WTC11 (cell line): ENCODE measurements around the gene SLC25A19. TPM values are rescaled to one million over a fixed set of nuclear protein-coding genes. Genes with fewer than 3 reads are reported as not detected.

Experiments
- ATAC-seq: fragments of 200-7000 bp; cut with Tn5 transposase; 2 replicates; pipeline ENCODE4 v1.10.0; 2021; ENCODE audit warnings: mild to moderate bottlenecking, moderate library complexity
- CTCF ChIA-PET: fragments of 300-600 bp; sonication (Branson Sonifier 250); formaldehyde crosslinking; loops from one replicate; lab custom pipeline; 2021; ENCODE audit warnings: antibody characterized with exemption; lab: Charles Lee
- POLR2A ChIA-PET: fragments of 350-600 bp; sonication (Branson Sonifier 250); formaldehyde crosslinking; loops from one replicate; lab custom pipeline; 2021; ENCODE audit warnings: antibody characterized with exemption; lab: Charles Lee
- DNase-seq: peaks from one replicate; pipeline ENCODE4 v3.0.0; 2021; ENCODE audit warnings: low spot score
- H3K27ac Mint-ChIP-seq: 2 replicates; pipeline ENCODE4 v1.8.0; 2021; ENCODE audit warnings: mixed read lengths
- H3K27me3 Mint-ChIP-seq: 2 replicates; pipeline ENCODE4 v1.8.0; 2021; ENCODE audit warnings: low read depth, mild to moderate bottlenecking, moderate library complexity, mixed read lengths
- H3K36me3 Mint-ChIP-seq: 2 replicates; pipeline ENCODE4 v1.8.0; 2021; ENCODE audit warnings: mixed read lengths
- H3K4me1 Mint-ChIP-seq: 2 replicates; pipeline ENCODE4 v1.8.0; 2022; ENCODE audit warnings: mixed read lengths
- H3K4me3 Mint-ChIP-seq: 2 replicates; pipeline ENCODE4 v1.8.0; 2021; ENCODE audit warnings: mild to moderate bottlenecking, moderate library complexity, mixed read lengths
- H3K9me3 Mint-ChIP-seq: 2 replicates; pipeline ENCODE4 v1.8.0; 2021; ENCODE audit warnings: mixed read lengths
- ATF1 ChIP-seq: sonication (generic); formaldehyde crosslinking; IDR thresholded peaks from 2 replicates; pipeline ENCODE4 v1.8.1; 2023; ENCODE audit warnings: mild to moderate bottlenecking, moderate library complexity, missing genetic modification reagents
- CBFB ChIP-seq: sonication (generic); formaldehyde crosslinking; IDR thresholded peaks from 2 replicates; pipeline ENCODE4 v1.8.1; 2022; ENCODE audit warnings: mild to moderate bottlenecking, low read depth, missing genetic modification reagents
- CREM ChIP-seq: sonication (generic); formaldehyde crosslinking; IDR thresholded peaks from 2 replicates; pipeline ENCODE4 v1.8.1; 2022; ENCODE audit warnings: mild to moderate bottlenecking, missing genetic modification reagents, moderate library complexity
- E2F5 ChIP-seq: sonication (generic); formaldehyde crosslinking; IDR thresholded peaks from 2 replicates; pipeline ENCODE4 v1.8.1; 2022; ENCODE audit warnings: mild to moderate bottlenecking, moderate library complexity, missing genetic modification reagents
- ELF4 ChIP-seq: sonication (generic); formaldehyde crosslinking; IDR thresholded peaks from 2 replicates; pipeline ENCODE4 v1.8.1; 2022; ENCODE audit warnings: low read depth, mild to moderate bottlenecking, moderate library complexity, missing genetic modification reagents
- ETV6 ChIP-seq: sonication (generic); formaldehyde crosslinking; IDR thresholded peaks from 2 replicates; pipeline ENCODE4 v1.8.1; 2022; ENCODE audit warnings: mild to moderate bottlenecking, missing genetic modification reagents
- FOXK1 ChIP-seq: sonication (generic); formaldehyde crosslinking; IDR thresholded peaks from 2 replicates; pipeline ENCODE4 v1.8.0; 2022; ENCODE audit warnings: mild to moderate bottlenecking, moderate library complexity, missing genetic modification reagents
- GABPB1 ChIP-seq: sonication (generic); formaldehyde crosslinking; IDR thresholded peaks from 2 replicates; pipeline ENCODE4 v1.8.1; 2023; ENCODE audit warnings: mild to moderate bottlenecking, missing genetic modification reagents
- JAZF1 ChIP-seq: fragments of 250-450 bp; sonication (Bioruptor Pico); IDR thresholded peaks from 2 replicates; pipeline ENCODE4 v1.9.0; 2021; ENCODE audit warnings: moderate library complexity, mild to moderate bottlenecking, inconsistent platforms
- JUN ChIP-seq: sonication (generic); formaldehyde crosslinking; IDR thresholded peaks from 2 replicates; pipeline ENCODE4 v1.8.0; 2023; ENCODE audit warnings: mild to moderate bottlenecking, missing genetic modification reagents
- OVOL2 ChIP-seq: fragments of 250-450 bp; sonication (Bioruptor Pico); IDR thresholded peaks from 2 replicates; pipeline ENCODE4 v1.9.0; 2021; ENCODE audit warnings: mild to moderate bottlenecking, borderline replicate concordance
- PRDM15 ChIP-seq: sonication (generic); formaldehyde crosslinking; IDR thresholded peaks from 2 replicates; pipeline ENCODE4 v1.8.0; 2022; ENCODE audit warnings: missing genetic modification reagents
- RELA ChIP-seq: sonication (generic); formaldehyde crosslinking; IDR thresholded peaks from 2 replicates; pipeline ENCODE4 v1.8.1; 2022; ENCODE audit warnings: missing genetic modification reagents, mild to moderate bottlenecking, borderline replicate concordance
- SMAD4 ChIP-seq: sonication (generic); formaldehyde crosslinking; IDR thresholded peaks from 2 replicates; pipeline ENCODE4 v1.8.0; 2022; ENCODE audit warnings: mild to moderate bottlenecking, missing genetic modification reagents
- STAT6 ChIP-seq: sonication (generic); formaldehyde crosslinking; conservative IDR thresholded peaks from 2 replicates; pipeline ENCODE4 v1.8.1; 2023; ENCODE audit warnings: mild to moderate bottlenecking, low read depth, missing genetic modification reagents, moderate library complexity
- TCF7 ChIP-seq: sonication (generic); formaldehyde crosslinking; IDR thresholded peaks from 2 replicates; pipeline ENCODE4 v1.8.0; 2022; ENCODE audit warnings: mild to moderate bottlenecking, low read depth, missing genetic modification reagents, moderate library complexity
- TEAD4 ChIP-seq: sonication (generic); formaldehyde crosslinking; IDR thresholded peaks from 2 replicates; pipeline ENCODE4 v1.8.0; 2022; ENCODE audit warnings: mild to moderate bottlenecking, missing genetic modification reagents
- ZBTB43 ChIP-seq: sonication (generic); formaldehyde crosslinking; IDR thresholded peaks from 2 replicates; pipeline ENCODE4 v1.8.1; 2023; ENCODE audit warnings: mild to moderate bottlenecking, missing genetic modification reagents
- ZNF232 ChIP-seq: sonication (generic); formaldehyde crosslinking; IDR thresholded peaks from 2 replicates; pipeline ENCODE4 v1.8.0; 2022; ENCODE audit warnings: mild to moderate bottlenecking, missing genetic modification reagents
- ZNF396 ChIP-seq: fragments of 250-450 bp; sonication (Bioruptor Pico); IDR thresholded peaks from 2 replicates; pipeline ENCODE4 v1.8.0; 2021; ENCODE audit warnings: mild to moderate bottlenecking, moderate library complexity, borderline replicate concordance
- ZNF423 ChIP-seq: fragments of 250-450 bp; sonication (Bioruptor Pico); IDR thresholded peaks from 2 replicates; pipeline ENCODE4 v2.1.2; 2022; ENCODE audit warnings: mild to moderate bottlenecking, moderate library complexity
- total RNA-seq: library from RNA; stranded (reverse); gene quantifications from 3 replicates; pipeline ENCODE4 v1.2.3, GENCODE V29; 2021
- TF ChIP-seq, protein P1 (sequence below): sonication (generic); formaldehyde crosslinking; IDR thresholded peaks from 2 replicates; pipeline ENCODE4 v1.8.0; 2023; ENCODE audit warnings: missing genetic modification reagents
- TF ChIP-seq, protein P2 (sequence below): sonication (generic); formaldehyde crosslinking; IDR thresholded peaks from 2 replicates; pipeline ENCODE4 v1.8.1; 2023; ENCODE audit warnings: mild to moderate bottlenecking, moderate library complexity, missing genetic modification reagents

SLC25A19 gene
- total RNA-seq, 1 experiment from 2014 or later: 27.7 TPM

GRCh38 chr17:75267411-75268232 lies 21.6 kb downstream of the SLC25A19 start:
- ATAC-seq (peak; percentile 68), DNase-seq (peak; percentile 78)
- CTCF ChIA-PET: interaction anchor here (0.7 to 8.7 kb wide), 8 partner anchors 11 to 249 kb away, joined by 3 to 155 read pairs (median 5); partner anchors contain the start of genes SLC25A19 and TSEN54
- POLR2A ChIA-PET: interaction anchor here (0.9 to 1.4 kb wide), 2 partner anchors 22 to 27 kb away, joined by 3 to 7 read pairs; partner anchors contain the start of gene SLC25A19
- H3K4me3 Mint-ChIP-seq: no peak overlapping the region
- H3K27me3 Mint-ChIP-seq: no peaks in the 10 kb centered on the region
- no peaks in the 10 kb centered on the region for H3K9me3 Mint-ChIP-seq
- H3K27ac Mint-ChIP-seq: peak overlapping the region; percentile 82
- H3K4me1 Mint-ChIP-seq: peaks cover 21% of the 10 kb centered on the region
- H3K36me3 Mint-ChIP-seq: peaks cover 35% of the 10 kb centered on the region
- TF ChIP-seq TCF7: no peak
- TF ChIP-seq RELA: no peak
- no peak for TF ChIP-seq SMAD4 (CRISPR knock-in tag)
- 0 out of 2 replicates have a peak, but pooled peaks have one; percentile 48 for TF ChIP-seq CREM (CRISPR knock-in tag)
- no peak for TF ChIP-seq ZNF232 (CRISPR knock-in tag)
- 0 out of 2 replicates have a peak, but pooled peaks have one; percentile 34 for TF ChIP-seq ATF1 (CRISPR knock-in tag)
- TF ChIP-seq JAZF1: no peak
- TF ChIP-seq ZNF396 (CRISPR knock-in tag): no peak
- TF ChIP-seq PRDM15: no peak
- TF ChIP-seq FOXK1 (CRISPR knock-in tag): peak; percentile 83; the same call in 1 of the 2 replicates
- TF ChIP-seq ETV6 (CRISPR knock-in tag): no peak
- TF ChIP-seq OVOL2 (CRISPR knock-in tag): no peak
- TF ChIP-seq STAT6 (CRISPR knock-in tag): no peak
- TF ChIP-seq CBFB (CRISPR knock-in tag): no peak
- TF ChIP-seq GABPB1 (CRISPR knock-in tag): no peak
- 0 out of 2 replicates have a peak, but pooled peaks have one; percentile 41 for TF ChIP-seq E2F5 (CRISPR knock-in tag)
- TF ChIP-seq ZNF423 (CRISPR knock-in tag): no peak
- no peak for TF ChIP-seq ELF4 (CRISPR knock-in tag)
- TF ChIP-seq, protein P1, sequence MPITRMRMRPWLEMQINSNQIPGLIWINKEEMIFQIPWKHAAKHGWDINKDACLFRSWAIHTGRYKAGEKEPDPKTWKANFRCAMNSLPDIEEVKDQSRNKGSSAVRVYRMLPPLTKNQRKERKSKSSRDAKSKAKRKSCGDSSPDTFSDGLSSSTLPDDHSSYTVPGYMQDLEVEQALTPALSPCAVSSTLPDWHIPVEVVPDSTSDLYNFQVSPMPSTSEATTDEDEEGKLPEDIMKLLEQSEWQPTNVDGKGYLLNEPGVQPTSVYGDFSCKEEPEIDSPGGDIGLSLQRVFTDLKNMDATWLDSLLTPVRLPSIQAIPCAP (CRISPR knock-in tag): no peak
- no peak for TF ChIP-seq ZBTB43 (CRISPR knock-in tag)
- no peak for TF ChIP-seq TEAD4 (CRISPR knock-in tag)
- TF ChIP-seq JUN (CRISPR knock-in tag): no peak
- TF ChIP-seq, protein P2, sequence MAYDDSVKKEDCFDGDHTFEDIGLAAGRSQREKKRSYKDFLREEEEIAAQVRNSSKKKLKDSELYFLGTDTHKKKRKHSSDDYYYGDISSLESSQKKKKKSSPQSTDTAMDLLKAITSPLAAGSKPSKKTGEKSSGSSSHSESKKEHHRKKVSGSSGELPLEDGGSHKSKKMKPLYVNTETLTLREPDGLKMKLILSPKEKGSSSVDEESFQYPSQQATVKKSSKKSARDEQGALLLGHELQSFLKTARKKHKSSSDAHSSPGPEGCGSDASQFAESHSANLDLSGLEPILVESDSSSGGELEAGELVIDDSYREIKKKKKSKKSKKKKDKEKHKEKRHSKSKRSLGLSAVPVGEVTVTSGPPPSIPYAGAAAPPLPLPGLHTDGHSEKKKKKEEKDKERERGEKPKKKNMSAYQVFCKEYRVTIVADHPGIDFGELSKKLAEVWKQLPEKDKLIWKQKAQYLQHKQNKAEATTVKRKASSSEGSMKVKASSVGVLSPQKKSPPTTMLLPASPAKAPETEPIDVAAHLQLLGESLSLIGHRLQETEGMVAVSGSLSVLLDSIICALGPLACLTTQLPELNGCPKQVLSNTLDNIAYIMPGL (CRISPR knock-in tag): no peak; the same call in 1 of the 2 replicates
